ENCODE measurements around the gene WFIKKN2. TPM values are rescaled to one million over a fixed set of nuclear protein-coding genes. Genes with fewer than 3 reads are reported as not detected.

The WFIKKN2 gene
- total and polyA plus RNA-seq, 2 of the 4 experiments (the other 2 are of a cell fraction) = 0.02 TPM; not detected in 1

DNA sequence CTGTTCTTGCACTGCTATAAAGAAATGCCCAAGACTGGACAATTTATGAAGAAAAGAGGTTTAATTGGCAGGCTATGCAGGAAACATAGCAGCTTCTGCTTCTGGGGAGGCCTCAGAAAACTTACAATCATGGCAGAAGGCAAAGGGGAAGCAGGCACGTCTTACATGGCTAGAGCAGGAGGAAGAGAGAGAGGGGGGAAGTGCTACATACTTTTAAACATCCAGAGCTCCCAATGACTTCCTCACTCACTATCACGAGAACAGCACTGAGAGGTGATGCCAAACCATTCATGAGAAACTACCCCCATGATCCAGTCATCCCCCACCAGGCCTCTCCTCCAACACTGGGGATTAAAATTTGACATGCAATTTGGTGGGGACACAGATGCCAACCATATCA, 13.3 kb downstream of the WFIKKN2 start:
- dilution Hi-C loops (cut with HindIII; ENCODE audit: low sequenced_read_pairs, unreplicated experiment) = no loop called here
- Histone ChIP-seq H3K27ac (ENCODE audit: insufficient read depth, low read length) (no peak overlapping the region), H4K20me1 (ENCODE audit: insufficient read depth, low read length) (no peaks in the 10 kb centered on the region), H3K23ac (ENCODE audit: low read depth, low read length) (no peak overlapping the region), H4K8ac (ENCODE audit: low read depth in 2 of 2, low read length in 2 of 2) (no peak overlapping the region), H3K9ac (ENCODE audit: low read depth, low read length) (no peak overlapping the region), H2BK20ac (ENCODE audit: low read depth, low read length) (no peak overlapping the region), H4K5ac (ENCODE audit: low read depth, low read length) (no peak overlapping the region), H2AK5ac (ENCODE audit: low read depth, low read length) (no peak overlapping the region), H2BK5ac (ENCODE audit: low read depth, low read length, poor library complexity, severe bottlenecking) (no peak overlapping the region), H3K4me3 (ENCODE audit: insufficient read depth, low read depth, low read length) (no peak overlapping the region), H3K4me2 (ENCODE audit: low read depth, low read length) (no peak overlapping the region), H3K9me3 (ENCODE audit: control insufficient read depth, insufficient read depth, low read length) (no peaks in the 10 kb centered on the region), H2BK120ac (ENCODE audit: low read depth, low read length) (no peak overlapping the region), H3K27me3 (ENCODE audit: control insufficient read depth, insufficient read depth, low read length) (no peaks in the 10 kb centered on the region; the same call in 1 of the 2 replicates), H3K4me1 (ENCODE audit: control insufficient read depth, insufficient read depth, low read length) (peaks cover 9% of the 10 kb centered on the region; the same call in 1 of the 2 replicates), H3K56ac (ENCODE audit: extremely low read depth, insufficient read depth, low read length) (no peak overlapping the region), H3K4ac (ENCODE audit: low read depth, low read length) (no peak overlapping the region), H2BK15ac (ENCODE audit: low read depth, low read length) (no peak overlapping the region), H4K91ac (ENCODE audit: insufficient read depth, low read depth, low read length) (no peak overlapping the region), H3K18ac (ENCODE audit: low read depth, low read length) (no peak overlapping the region), H3K79me1 (ENCODE audit: low read depth in 1 of 2, low read length in 2 of 2) (no peaks in the 10 kb centered on the region), H3K36me3 (ENCODE audit: control insufficient read depth, insufficient read depth, low read length) (no peaks in the 10 kb centered on the region), H3K9me1 (ENCODE audit: insufficient read depth, low read length) (no peaks in the 10 kb centered on the region), H2AK9ac (replicated peaks; ENCODE audit: low read depth, low read length, poor library complexity) (no peak overlapping the region), H2AFZ (replicated peaks; ENCODE audit: low read length, poor library complexity) (no peak overlapping the region), H3K14ac (replicated peaks; ENCODE audit: low read depth, low read length) (no peak overlapping the region)
- BruUV-seq (replicated peaks) = no TSS peak
- in situ Hi-C loops (cut with MboI; ENCODE audit: low sequenced_read_pairs) = no loop called here
- DNase-seq (no peak), ATAC-seq (ENCODE audit: low read depth) (no peak)
- WGBS, 2 experiments (ENCODE audit: extremely low coverage in 2 of 2, insufficient read length in 1 of 2) = no CpG with 5 or more reads among the region's 2 CpGs
- TF ChIP-seq RCOR1 (IDR thresholded peaks at IDR 0.05; ENCODE audit: insufficient replicate concordance, low read length) (no peak), MAFK (IDR thresholded peaks at IDR 0.05; ENCODE audit: low read depth, low read length) (no peak), SMC3 (IDR thresholded peaks at IDR 0.05; ENCODE audit: low read depth, low read length) (no peak), RAD21 (IDR thresholded peaks at IDR 0.05; ENCODE audit: low read length) (no peak)
- CTCF ChIA-PET = interaction anchor here (0.6 kb wide), 1 partner anchor 102 kb away, joined by 4 read pairs; no protein-coding TSS in a partner anchor
- intact Hi-C loops (cut with micrococcal nuclease) = no loop called here
- POLR2A ChIA-PET (ENCODE audit: unreplicated experiment) = no interaction called here

Measured in IMR-90 (cell line).